HepG2 (cell line): ENCODE measurements around the gene RNASE4. TPM values are rescaled to one million over a fixed set of nuclear protein-coding genes. Genes with fewer than 3 reads are reported as not detected.

Experiments used
- EEA1 ChIP-seq: sonication (generic); formaldehyde crosslinking; IDR thresholded peaks from 2 replicates; pipeline ENCODE4 v1.5.1; 2020; ENCODE audit warnings: mild to moderate bottlenecking, missing genetic modification reagents, borderline replicate concordance
- RARG ChIP-seq: sonication (generic); formaldehyde crosslinking; IDR thresholded peaks from 2 replicates; pipeline ENCODE4 v1.4.0; 2020; ENCODE audit warnings: low read depth, mild to moderate bottlenecking, missing genetic modification reagents
- SRF ChIP-seq: IDR thresholded peaks from 2 replicates; pipeline ENCODE4 v1.6.1; 2011; ENCODE audit warnings: mild to moderate bottlenecking, low read depth, low read length, moderate library complexity
- ZNF225 ChIP-seq: sonication (generic); formaldehyde crosslinking; IDR thresholded peaks from 2 replicates; pipeline ENCODE4 v1.4.0; 2020; ENCODE audit warnings: mild to moderate bottlenecking, missing genetic modification reagents
- ZNF264 ChIP-seq: sonication (generic); formaldehyde crosslinking; IDR thresholded peaks from 2 replicates; pipeline ENCODE4 v1.4.0; 2020; ENCODE audit warnings: missing genetic modification reagents
- ZNF788 ChIP-seq: sonication (generic); formaldehyde crosslinking; IDR thresholded peaks from 2 replicates; pipeline ENCODE4 v1.5.0; 2020; ENCODE audit warnings: mild to moderate bottlenecking, missing genetic modification reagents, borderline replicate concordance
- polyA plus RNA-seq, 8 experiments: library from polyadenylated mRNA; depleted of rRNA in 3 of 8; stranded (reverse) in 7 of 8; unstranded in 1 of 8; fragments of >200 nt; fragmentation: Illumina TruSeq in 4 of 8; extraction: Trizol in 4 of 8; gene quantifications; 2 replicates each; pipeline versions ENCODE4 v1.2.1 to v1.2.3, GENCODE V29; 2011 to 2016; ENCODE audit warnings: low read depth in 4 of 8, missing spikeins in 1 of 8, mixed read lengths in 1 of 8; ENCODE audit not compliant: insufficient read depth in 1 of 8
- total RNA-seq, 5 experiments: library from RNA; depleted of rRNA; stranded (reverse); fragments of >200 nt; fragmentation: Illumina TruSeq; extraction: Trizol; gene quantifications; 2 replicates each; pipeline ENCODE4 v1.2.3, GENCODE V29; 2016; ENCODE audit warnings: low read depth in 1 of 5
- TF ChIP-seq, protein P1 (sequence below), 2 experiments: fragments of 450-650 bp in 1 of 2; sonication (generic) in 1 of 2; formaldehyde crosslinking in 1 of 2; IDR thresholded peaks; 2 replicates each; pipeline versions ENCODE4 v1.6.1 to v1.8.0; 2016 to 2022; ENCODE audit warnings: antibody characterized with exemption in 1 of 2, mild to moderate bottlenecking in 1 of 2, missing genetic modification reagents in 1 of 2
- TF ChIP-seq, protein P2 (sequence below): sonication (generic); formaldehyde crosslinking; IDR thresholded peaks from 2 replicates; pipeline ENCODE4 v1.5.1; 2020; ENCODE audit warnings: mild to moderate bottlenecking, missing genetic modification reagents, borderline replicate concordance
- TF ChIP-seq, protein P3 (sequence below): IDR thresholded peaks from 2 replicates; pipeline ENCODE4 v1.6.1; 2016
- TF ChIP-seq, protein P4 (sequence below): sonication (generic); formaldehyde crosslinking; conservative IDR thresholded peaks from 2 replicates; pipeline ENCODE4 v1.4.0; 2020; ENCODE audit warnings: missing genetic modification reagents
- TF ChIP-seq, protein P5 (sequence below): sonication (generic); formaldehyde crosslinking; IDR thresholded peaks from 2 replicates; pipeline ENCODE4 v1.5.0; 2020; ENCODE audit warnings: missing genetic modification reagents, mild to moderate bottlenecking, borderline replicate concordance

RNASE4 gene
- total and polyA plus RNA-seq, 2 of the 13 experiments (the other 11 are each of a cell fraction or from before 2014, with no cell fraction given) = 109 to 983 TPM

DNA sequence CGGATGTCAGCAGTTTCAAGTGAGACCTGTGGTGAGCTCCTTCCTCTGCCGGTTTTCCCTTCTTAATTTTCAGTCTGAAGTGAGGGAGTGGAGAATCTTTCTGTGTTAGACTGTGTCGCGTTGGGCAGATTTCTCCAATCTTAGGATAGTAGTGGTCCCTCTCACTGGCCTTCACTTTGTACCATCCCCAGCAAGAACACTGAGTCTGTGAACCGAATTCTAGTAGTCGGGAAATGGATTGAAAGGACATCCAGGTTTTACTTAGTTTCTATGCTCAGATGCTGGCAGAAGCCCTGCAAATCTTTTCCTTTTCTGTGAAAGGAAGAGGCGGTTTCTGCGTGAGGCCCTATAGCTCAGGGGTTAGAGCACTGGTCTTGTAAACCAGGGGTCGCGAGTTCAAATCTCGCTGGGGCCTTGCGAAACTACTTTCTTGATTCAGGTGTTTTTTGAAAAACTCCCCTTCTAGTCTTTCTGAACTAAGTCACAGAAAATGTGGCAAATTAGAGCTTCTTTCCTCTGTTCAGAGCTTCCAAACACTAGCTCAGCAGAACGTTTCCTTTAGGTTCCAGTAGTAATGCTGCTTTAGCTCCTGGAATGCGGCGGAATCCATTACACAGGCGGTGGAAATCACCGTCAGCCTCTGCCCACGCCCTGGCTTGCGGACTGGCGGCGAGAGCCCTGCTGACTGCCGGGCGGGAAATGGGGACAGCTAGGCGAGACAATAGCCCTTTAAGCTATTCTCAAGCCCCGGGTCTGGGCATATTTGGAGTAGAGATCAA lies 2.8 kb upstream of the RNASE4 start (continued):
- TF ChIP-seq, protein P1, sequence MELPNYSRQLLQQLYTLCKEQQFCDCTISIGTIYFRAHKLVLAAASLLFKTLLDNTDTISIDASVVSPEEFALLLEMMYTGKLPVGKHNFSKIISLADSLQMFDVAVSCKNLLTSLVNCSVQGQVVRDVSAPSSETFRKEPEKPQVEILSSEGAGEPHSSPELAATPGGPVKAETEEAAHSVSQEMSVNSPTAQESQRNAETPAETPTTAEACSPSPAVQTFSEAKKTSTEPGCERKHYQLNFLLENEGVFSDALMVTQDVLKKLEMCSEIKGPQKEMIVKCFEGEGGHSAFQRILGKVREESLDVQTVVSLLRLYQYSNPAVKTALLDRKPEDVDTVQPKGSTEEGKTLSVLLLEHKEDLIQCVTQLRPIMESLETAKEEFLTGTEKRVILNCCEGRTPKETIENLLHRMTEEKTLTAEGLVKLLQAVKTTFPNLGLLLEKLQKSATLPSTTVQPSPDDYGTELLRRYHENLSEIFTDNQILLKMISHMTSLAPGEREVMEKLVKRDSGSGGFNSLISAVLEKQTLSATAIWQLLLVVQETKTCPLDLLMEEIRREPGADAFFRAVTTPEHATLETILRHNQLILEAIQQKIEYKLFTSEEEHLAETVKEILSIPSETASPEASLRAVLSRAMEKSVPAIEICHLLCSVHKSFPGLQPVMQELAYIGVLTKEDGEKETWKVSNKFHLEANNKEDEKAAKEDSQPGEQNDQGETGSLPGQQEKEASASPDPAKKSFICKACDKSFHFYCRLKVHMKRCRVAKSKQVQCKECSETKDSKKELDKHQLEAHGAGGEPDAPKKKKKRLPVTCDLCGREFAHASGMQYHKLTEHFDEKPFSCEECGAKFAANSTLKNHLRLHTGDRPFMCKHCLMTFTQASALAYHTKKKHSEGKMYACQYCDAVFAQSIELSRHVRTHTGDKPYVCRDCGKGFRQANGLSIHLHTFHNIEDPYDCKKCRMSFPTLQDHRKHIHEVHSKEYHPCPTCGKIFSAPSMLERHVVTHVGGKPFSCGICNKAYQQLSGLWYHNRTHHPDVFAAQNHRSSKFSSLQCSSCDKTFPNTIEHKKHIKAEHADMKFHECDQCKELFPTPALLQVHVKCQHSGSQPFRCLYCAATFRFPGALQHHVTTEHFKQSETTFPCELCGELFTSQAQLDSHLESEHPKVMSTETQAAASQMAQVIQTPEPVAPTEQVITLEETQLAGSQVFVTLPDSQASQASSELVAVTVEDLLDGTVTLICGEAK (IDR thresholded peaks at IDR 0.05) = no peak; the same call in 1 of the 2 replicates
- TF ChIP-seq, protein P1 (CRISPR knock-in tag; IDR thresholded peaks at IDR 0.05) = peak; percentile 63
- TF ChIP-seq, protein P2, sequence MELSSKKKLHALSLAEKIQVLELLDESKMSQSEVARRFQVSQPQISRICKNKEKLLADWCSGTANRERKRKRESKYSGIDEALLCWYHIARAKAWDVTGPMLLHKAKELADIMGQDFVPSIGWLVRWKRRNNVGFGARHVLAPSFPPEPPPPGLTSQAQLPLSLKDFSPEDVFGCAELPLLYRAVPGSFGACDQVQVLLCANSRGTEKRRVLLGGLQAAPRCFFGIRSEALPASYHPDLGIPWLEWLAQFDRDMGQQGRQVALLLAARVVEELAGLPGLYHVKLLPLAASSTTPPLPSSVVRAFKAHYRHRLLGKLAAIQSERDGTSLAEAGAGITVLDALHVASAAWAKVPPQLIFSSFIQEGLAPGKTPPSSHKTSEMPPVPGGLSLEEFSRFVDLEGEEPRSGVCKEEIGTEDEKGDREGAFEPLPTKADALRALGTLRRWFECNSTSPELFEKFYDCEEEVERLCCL = no peak; the same call in 1 of the 2 replicates
- TF ChIP-seq EEA1 (no peak), RARG (no peak; the same call in 1 of the 2 replicates), SRF (no peak), ZNF264 (CRISPR knock-in tag) (peak; percentile 79), ZNF225 (0 out of 2 replicates have a peak, but pooled peaks have one; percentile 21), ZNF788 (CRISPR knock-in tag) (no peak)
- TF ChIP-seq, protein P3, sequence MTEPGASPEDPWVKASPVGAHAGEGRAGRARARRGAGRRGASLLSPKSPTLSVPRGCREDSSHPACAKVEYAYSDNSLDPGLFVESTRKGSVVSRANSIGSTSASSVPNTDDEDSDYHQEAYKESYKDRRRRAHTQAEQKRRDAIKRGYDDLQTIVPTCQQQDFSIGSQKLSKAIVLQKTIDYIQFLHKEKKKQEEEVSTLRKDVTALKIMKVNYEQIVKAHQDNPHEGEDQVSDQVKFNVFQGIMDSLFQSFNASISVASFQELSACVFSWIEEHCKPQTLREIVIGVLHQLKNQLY (CRISPR knock-in tag) = 0 out of 2 replicates have a peak, but pooled peaks have one; percentile 61
- TF ChIP-seq, protein P4, sequence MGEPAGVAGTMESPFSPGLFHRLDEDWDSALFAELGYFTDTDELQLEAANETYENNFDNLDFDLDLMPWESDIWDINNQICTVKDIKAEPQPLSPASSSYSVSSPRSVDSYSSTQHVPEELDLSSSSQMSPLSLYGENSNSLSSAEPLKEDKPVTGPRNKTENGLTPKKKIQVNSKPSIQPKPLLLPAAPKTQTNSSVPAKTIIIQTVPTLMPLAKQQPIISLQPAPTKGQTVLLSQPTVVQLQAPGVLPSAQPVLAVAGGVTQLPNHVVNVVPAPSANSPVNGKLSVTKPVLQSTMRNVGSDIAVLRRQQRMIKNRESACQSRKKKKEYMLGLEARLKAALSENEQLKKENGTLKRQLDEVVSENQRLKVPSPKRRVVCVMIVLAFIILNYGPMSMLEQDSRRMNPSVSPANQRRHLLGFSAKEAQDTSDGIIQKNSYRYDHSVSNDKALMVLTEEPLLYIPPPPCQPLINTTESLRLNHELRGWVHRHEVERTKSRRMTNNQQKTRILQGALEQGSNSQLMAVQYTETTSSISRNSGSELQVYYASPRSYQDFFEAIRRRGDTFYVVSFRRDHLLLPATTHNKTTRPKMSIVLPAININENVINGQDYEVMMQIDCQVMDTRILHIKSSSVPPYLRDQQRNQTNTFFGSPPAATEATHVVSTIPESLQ (CRISPR knock-in tag) = no peak
- TF ChIP-seq, protein P5, sequence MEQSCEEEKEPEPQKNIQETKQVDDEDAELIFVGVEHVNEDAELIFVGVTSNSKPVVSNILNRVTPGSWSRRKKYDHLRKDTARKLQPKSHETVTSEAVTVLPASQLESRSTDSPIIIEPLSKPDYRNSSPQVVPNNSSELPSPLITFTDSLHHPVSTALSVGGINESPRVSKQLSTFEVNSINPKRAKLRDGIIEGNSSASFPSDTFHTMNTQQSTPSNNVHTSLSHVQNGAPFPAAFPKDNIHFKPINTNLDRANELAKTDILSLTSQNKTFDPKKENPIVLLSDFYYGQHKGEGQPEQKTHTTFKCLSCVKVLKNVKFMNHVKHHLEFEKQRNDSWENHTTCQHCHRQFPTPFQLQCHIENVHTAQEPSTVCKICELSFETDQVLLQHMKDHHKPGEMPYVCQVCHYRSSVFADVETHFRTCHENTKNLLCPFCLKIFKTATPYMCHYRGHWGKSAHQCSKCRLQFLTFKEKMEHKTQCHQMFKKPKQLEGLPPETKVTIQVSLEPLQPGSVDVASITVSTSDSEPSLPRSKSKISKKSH = no peak; the same call in 1 of the 2 replicates
